GM12891 (cell line): Measurements from ENCODE around the gene RET.

Experiments used
- POLR2A ChIP-seq: IDR thresholded peaks from 2 replicates; pipeline ENCODE4 v1.6.1; 2011; ENCODE audit warnings: low read depth, low read length, control low read depth
- POLR2AphosphoS5 ChIP-seq: IDR thresholded peaks from 2 replicates; pipeline ENCODE4 v1.6.1; 2011; ENCODE audit warnings: low read depth, low read length, control low read depth
- TAF1 ChIP-seq: IDR thresholded peaks from 2 replicates; pipeline ENCODE4 v1.6.1; 2011; ENCODE audit warnings: low read depth, low read length, control low read depth

GRCh38 chr10:43071865-43072650 lies 4.8 kb upstream of the RET start:
- no peak for TF ChIP-seq POLR2AphosphoS5
- no peak for TF ChIP-seq POLR2A
- TF ChIP-seq TAF1, result no peak
